ENCODE results near the gene LYPD3. TPM values are rescaled to one million over a fixed set of nuclear protein-coding genes. Genes with fewer than 3 reads are reported as not detected.

Gene LYPD3
- total and polyA plus RNA-seq, 2 experiments from 2014 or later: 3.3 to 4.6 TPM

DNA sequence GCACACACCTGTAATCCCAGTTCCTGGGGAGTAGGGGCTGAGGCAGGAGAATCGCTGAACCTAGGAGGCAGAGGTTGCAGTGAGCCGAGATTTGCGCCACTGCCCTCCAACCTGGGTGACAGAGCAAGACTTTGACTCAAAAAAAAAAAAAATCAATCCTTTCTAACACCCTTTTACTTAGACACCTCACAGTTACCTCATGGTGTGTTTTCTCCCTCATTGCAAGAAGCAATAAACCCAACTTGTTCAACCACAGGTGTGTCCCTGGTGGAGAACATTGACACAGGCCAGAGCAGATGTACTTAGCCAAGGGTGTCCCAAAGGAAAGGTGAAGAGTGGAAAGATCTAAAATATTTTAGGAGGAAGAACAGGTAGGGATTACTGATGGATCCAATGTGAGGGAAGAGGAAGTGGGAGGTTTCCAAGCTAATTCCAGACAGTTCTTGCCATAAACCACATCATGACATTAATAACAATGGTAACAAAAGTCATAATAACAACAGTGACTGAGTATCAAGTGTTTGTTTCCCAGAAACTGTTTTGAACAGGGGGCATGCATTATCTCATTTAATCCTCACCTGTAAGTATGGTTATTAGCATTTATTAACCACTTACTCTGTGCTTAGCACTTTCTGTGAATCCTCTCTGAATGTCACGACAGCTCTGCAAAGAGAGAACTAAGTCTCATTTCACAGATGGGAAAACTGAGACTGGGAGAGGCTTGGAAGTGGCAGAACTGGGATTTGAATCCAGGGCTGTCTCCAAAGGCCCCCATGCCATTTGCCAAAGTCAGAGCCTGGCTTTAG is 3.1 kb upstream of the LYPD3 start (continued):
- TF ChIP-seq, protein P1, sequence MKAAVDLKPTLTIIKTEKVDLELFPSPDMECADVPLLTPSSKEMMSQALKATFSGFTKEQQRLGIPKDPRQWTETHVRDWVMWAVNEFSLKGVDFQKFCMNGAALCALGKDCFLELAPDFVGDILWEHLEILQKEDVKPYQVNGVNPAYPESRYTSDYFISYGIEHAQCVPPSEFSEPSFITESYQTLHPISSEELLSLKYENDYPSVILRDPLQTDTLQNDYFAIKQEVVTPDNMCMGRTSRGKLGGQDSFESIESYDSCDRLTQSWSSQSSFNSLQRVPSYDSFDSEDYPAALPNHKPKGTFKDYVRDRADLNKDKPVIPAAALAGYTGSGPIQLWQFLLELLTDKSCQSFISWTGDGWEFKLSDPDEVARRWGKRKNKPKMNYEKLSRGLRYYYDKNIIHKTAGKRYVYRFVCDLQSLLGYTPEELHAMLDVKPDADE (IDR thresholded peaks at IDR 0.05): no peak

DNA sequence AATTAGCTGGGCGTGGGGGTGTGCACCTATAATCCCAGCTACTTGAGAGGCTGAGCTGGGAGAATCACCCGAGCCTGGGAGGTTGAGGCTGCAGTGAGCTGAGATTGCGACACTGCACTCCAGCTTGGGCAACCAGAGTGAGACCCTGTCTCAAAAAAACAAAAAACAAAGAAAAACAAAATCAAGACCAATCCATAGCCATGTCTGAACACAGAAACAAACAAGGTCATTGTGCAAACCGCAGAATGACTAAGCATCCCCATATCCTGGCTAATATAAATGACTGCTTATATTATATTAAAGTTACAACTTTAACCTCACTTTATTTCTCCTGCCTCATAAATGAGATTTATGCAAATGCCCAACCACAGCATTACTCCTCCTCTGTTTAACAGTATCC is 2.3 kb upstream of the LYPD3 start:
- no peak overlapping the region for H3K4me3 ChIP-seq
- no peaks in the 10 kb centered on the region for H3K36me3 ChIP-seq (ENCODE audit: insufficient read depth)
- H2AFZ ChIP-seq: no peak overlapping the region
- no peak overlapping the region for H3K27ac Mint-ChIP-seq
- no peaks in the 10 kb centered on the region for H3K36me3 Mint-ChIP-seq (ENCODE audit: low read depth)
- H3K79me2 ChIP-seq (replicated peaks; ENCODE audit: insufficient read depth): no peaks in the 10 kb centered on the region
- no peak overlapping the region for H3K4me2 ChIP-seq
- DNase-seq (ENCODE audit: low spot score): no peak
- no peak overlapping the region for H3K4me3 Mint-ChIP-seq
- H3K9me2 ChIP-seq (ENCODE audit: insufficient read depth): no peaks in the 10 kb centered on the region
- H3K4me1 Mint-ChIP-seq: peaks cover 3% of the 10 kb centered on the region; the same call in 2 of the 3 replicates
- H3F3A ChIP-seq (replicated peaks; ENCODE audit: low read depth): peaks cover 9% of the 10 kb centered on the region
- peaks cover 6% of the 10 kb centered on the region; the same call in 1 of the 2 replicates for H3K4me1 ChIP-seq (ENCODE audit: insufficient read depth)
- TF ChIP-seq ZNF114 (CRISPR knock-in tag; IDR thresholded peaks at IDR 0.05): no peak
- H3K27me3 Mint-ChIP-seq (ENCODE audit: insufficient read depth, low read depth, poor library complexity): peaks cover 18% of the 10 kb centered on the region
- H3K27me3 ChIP-seq (ENCODE audit: insufficient read depth): peaks cover 20% of the 10 kb centered on the region
- no peak for ATAC-seq
- no peaks in the 10 kb centered on the region for H3K9me3 Mint-ChIP-seq
- no peak overlapping the region for H3K27ac ChIP-seq (ENCODE audit: low read depth)
- H4K20me1 ChIP-seq (replicated peaks; ENCODE audit: insufficient read depth): no peaks in the 10 kb centered on the region

DNA sequence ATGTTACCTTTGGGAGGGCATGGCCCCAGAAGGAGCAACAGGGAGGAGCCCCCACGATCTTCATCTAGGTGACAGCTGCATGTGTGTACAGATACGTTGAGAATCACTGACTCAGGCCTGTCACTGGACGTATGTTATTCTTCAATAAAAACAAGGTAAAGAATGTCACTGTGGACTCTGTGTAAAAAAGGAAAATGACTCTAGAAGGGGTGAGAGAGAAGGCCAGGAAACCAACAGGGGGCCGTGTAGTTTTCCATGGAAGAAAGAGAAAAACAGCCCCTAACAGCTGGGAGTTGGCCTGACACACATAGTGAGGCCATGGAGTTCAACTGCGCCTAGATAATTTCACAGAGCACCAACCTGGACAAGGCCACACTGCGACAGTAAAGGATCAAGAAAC is 1.9 kb upstream of the LYPD3 start:
- Histone ChIP-seq H4K20me1 (replicated peaks; ENCODE audit: insufficient read depth) (no peaks in the 10 kb centered on the region), H3K27me3 (ENCODE audit: insufficient read depth) (peaks cover 22% of the 10 kb centered on the region), H3K4me2 (no peak overlapping the region), H2AFZ (no peak overlapping the region), H3K4me3 (no peak overlapping the region), H3K79me2 (replicated peaks; ENCODE audit: insufficient read depth) (no peaks in the 10 kb centered on the region), H3F3A (replicated peaks; ENCODE audit: low read depth) (peaks cover 11% of the 10 kb centered on the region), H3K9me2 (ENCODE audit: insufficient read depth) (no peaks in the 10 kb centered on the region), H3K27ac (ENCODE audit: low read depth) (no peak overlapping the region), H3K36me3 (ENCODE audit: insufficient read depth) (no peaks in the 10 kb centered on the region), H3K4me1 (ENCODE audit: insufficient read depth) (peaks cover 10% of the 10 kb centered on the region)
- no peaks in the 10 kb centered on the region for H3K36me3 Mint-ChIP-seq (ENCODE audit: low read depth)
- no peak overlapping the region for H3K27ac Mint-ChIP-seq
- peaks cover 18% of the 10 kb centered on the region for H3K27me3 Mint-ChIP-seq (ENCODE audit: insufficient read depth, low read depth, poor library complexity)
- ATAC-seq (no peak), DNase-seq (ENCODE audit: low spot score) (no peak)
- H3K9me3 Mint-ChIP-seq: no peaks in the 10 kb centered on the region
- no peak overlapping the region for H3K4me3 Mint-ChIP-seq
- peaks cover 4% of the 10 kb centered on the region for H3K4me1 Mint-ChIP-seq
- no peak for TF ChIP-seq JUNB (IDR thresholded peaks at IDR 0.05; ENCODE audit: unreplicated experiment)
- TF ChIP-seq CREB1 (CRISPR knock-in tag; IDR thresholded peaks at IDR 0.05; ENCODE audit: low read depth): no peak
- TF ChIP-seq STAT1 (IDR thresholded peaks at IDR 0.05; ENCODE audit: unreplicated experiment): no peak
- no peak for TF ChIP-seq EZH2 (IDR thresholded peaks at IDR 0.05; ENCODE audit: low read depth, unreplicated experiment)
- TF ChIP-seq NANOG (IDR thresholded peaks at IDR 0.05; ENCODE audit: borderline replicate concordance): no peak
- TF ChIP-seq, protein P2, sequence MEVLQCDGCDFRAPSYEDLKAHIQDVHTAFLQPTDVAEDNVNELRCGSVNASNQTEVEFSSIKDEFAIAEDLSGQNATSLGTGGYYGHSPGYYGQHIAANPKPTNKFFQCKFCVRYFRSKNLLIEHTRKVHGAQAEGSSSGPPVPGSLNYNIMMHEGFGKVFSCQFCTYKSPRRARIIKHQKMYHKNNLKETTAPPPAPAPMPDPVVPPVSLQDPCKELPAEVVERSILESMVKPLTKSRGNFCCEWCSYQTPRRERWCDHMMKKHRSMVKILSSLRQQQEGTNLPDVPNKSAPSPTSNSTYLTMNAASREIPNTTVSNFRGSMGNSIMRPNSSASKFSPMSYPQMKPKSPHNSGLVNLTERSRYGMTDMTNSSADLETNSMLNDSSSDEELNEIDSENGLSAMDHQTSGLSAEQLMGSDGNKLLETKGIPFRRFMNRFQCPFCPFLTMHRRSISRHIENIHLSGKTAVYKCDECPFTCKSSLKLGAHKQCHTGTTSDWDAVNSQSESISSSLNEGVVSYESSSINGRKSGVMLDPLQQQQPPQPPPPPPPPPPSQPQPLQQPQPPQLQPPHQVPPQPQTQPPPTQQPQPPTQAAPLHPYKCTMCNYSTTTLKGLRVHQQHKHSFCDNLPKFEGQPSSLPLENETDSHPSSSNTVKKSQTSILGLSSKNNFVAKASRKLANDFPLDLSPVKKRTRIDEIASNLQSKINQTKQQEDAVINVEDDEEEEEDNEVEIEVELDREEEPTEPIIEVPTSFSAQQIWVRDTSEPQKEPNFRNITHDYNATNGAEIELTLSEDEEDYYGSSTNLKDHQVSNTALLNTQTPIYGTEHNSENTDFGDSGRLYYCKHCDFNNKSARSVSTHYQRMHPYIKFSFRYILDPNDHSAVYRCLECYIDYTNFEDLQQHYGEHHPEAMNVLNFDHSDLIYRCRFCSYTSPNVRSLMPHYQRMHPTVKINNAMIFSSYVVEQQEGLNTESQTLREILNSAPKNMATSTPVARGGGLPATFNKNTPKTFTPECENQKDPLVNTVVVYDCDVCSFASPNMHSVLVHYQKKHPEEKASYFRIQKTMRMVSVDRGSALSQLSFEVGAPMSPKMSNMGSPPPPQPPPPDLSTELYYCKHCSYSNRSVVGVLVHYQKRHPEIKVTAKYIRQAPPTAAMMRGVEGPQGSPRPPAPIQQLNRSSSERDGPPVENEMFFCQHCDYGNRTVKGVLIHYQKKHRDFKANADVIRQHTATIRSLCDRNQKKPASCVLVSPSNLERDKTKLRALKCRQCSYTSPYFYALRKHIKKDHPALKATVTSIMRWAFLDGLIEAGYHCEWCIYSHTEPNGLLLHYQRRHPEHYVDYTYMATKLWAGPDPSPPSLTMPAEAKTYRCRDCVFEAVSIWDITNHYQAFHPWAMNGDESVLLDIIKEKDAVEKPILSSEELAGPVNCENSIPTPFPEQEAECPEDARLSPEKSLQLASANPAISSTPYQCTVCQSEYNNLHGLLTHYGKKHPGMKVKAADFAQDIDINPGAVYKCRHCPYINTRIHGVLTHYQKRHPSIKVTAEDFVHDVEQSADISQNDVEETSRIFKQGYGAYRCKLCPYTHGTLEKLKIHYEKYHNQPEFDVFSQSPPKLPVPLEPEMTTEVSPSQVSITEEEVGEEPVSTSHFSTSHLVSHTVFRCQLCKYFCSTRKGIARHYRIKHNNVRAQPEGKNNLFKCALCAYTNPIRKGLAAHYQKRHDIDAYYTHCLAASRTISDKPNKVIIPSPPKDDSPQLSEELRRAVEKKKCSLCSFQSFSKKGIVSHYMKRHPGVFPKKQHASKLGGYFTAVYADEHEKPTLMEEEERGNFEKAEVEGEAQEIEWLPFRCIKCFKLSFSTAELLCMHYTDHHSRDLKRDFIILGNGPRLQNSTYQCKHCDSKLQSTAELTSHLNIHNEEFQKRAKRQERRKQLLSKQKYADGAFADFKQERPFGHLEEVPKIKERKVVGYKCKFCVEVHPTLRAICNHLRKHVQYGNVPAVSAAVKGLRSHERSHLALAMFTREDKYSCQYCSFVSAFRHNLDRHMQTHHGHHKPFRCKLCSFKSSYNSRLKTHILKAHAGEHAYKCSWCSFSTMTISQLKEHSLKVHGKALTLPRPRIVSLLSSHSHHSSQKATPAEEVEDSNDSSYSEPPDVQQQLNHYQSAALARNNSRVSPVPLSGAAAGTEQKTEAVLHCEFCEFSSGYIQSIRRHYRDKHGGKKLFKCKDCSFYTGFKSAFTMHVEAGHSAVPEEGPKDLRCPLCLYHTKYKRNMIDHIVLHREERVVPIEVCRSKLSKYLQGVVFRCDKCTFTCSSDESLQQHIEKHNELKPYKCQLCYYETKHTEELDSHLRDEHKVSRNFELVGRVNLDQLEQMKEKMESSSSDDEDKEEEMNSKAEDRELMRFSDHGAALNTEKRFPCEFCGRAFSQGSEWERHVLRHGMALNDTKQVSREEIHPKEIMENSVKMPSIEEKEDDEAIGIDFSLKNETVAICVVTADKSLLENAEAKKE (CRISPR knock-in tag; IDR thresholded peaks at IDR 0.05): no peak
- no peak for TF ChIP-seq EZH2phosphoT487 (IDR thresholded peaks at IDR 0.05; ENCODE audit: unreplicated experiment)
- no peak for TF ChIP-seq ZNF331 (CRISPR knock-in tag; IDR thresholded peaks at IDR 0.05; ENCODE audit: low read depth)
- TF ChIP-seq, protein P1 (IDR thresholded peaks at IDR 0.05): no peak
